AG20443 (cell line): Measurements from ENCODE around the gene ARHGAP23.

ENCODE experiments used
- DNase-seq: peaks from one replicate; pipeline ENCODE4 v3.0.0; 2012; ENCODE audit warnings: low spot score, mixed read lengths

Gene ARHGAP23

DNA sequence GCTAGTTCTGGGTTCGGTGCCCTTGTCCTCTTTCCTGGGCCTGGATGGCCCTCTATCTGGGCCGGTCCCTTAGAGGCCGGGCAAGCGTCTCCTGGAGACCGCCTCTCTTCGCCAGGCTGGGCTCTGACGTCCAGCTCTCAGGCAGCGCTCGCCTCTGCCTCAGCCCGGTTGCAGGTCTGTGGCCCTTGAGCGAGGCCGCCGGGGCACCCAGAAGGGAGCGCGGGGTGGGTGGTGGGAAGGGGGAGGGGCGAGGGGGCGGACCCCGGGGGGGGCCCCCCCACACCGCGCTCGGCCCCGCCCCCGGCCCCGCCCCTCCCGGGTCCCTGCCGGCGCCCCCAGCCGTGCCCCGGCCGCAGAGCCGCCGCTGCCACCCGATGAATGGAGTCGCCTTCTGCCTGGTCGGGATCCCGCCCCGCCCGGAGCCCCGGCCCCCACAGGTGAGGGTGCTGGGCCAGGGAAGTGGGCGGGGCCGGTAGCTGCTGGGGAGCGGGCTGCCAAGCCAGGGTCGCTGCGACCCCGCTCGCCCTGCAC lies at the start of gene ARHGAP23:
ARHGAP23 (plus strand) TSS at position 353 of the 531 bp plus-strand sequence; CDS start at position 375, 22 bp downstream.
- peak; percentile 93 for DNase-seq

- DNase-seq = no peak
Observed at GRCh38 chr17:38379448-38379847, 48.8 kb upstream of the ARHGAP23 start.

DNA sequence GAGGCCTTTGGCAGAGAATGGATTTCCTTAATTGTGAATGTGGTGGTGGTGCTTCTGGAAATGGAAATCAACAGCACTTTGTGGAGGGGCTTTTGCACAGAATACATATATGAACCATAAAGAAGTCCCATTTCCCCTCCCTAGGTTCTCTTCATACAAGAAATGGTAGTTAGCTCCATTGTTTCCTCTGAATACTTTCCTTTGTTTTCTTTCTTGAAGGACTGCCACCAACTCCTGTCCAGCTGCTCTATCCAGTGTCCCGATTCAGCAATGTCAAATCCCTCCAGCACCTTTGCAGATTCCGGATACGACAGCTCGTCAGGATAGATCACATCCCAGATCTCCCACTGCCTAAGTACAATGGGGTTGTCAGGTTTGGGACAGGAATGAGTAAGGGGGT lies 33.2 kb upstream of the ARHGAP23 start:
- no peak for DNase-seq

- DNase-seq = no peak
Observed at GRCh38 chr17:38397227-38397626, 31.0 kb upstream of the ARHGAP23 start.

GRCh38 chr17:38400286-38400685 lies 28.0 kb upstream of the ARHGAP23 start:
- DNase-seq = no peak

DNA sequence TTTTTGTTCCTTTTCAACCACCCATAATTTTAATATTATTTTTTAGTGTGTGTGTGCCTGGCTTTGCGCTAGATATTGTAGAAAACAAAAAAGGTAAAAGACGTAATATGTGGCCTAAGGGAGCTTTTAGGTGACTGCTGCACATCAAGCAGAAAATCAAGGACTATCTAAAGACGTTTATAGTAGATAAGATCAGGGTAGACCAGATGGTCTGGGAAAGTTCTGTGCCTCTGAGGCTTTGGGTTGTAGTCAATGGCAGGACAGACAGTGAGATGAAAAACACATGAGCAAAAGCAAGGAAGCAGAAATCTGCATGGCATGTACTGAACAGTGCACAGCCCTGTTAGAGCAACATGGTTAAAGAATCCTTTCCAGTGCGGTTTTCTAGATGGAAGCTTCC lies 26.8 kb upstream of the ARHGAP23 start:
- DNase-seq = no peak

DNA sequence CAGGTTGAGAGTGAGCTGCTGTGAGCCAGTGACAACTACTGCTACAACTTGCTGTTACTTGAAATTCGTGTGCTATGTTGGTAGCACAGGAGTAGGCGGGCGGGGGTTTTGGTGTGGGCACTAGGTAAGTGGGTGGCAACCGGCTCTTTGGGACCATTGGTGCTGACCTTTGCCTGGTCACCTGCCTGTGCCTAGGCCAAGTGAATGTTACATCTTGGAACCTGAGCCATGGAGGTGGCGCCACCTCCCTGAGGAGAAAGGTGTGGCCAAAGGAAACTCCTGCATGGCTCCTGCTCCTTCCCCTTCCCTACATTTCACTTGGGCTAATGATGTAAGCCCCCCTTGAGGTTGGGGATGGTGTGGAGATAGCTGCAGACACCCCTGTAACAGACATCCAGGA lies 25.4 kb upstream of the ARHGAP23 start:
- no peak for DNase-seq

- DNase-seq = peak; percentile 67
Observed at GRCh38 chr17:38403491-38403890, 24.8 kb upstream of the ARHGAP23 start.

DNA sequence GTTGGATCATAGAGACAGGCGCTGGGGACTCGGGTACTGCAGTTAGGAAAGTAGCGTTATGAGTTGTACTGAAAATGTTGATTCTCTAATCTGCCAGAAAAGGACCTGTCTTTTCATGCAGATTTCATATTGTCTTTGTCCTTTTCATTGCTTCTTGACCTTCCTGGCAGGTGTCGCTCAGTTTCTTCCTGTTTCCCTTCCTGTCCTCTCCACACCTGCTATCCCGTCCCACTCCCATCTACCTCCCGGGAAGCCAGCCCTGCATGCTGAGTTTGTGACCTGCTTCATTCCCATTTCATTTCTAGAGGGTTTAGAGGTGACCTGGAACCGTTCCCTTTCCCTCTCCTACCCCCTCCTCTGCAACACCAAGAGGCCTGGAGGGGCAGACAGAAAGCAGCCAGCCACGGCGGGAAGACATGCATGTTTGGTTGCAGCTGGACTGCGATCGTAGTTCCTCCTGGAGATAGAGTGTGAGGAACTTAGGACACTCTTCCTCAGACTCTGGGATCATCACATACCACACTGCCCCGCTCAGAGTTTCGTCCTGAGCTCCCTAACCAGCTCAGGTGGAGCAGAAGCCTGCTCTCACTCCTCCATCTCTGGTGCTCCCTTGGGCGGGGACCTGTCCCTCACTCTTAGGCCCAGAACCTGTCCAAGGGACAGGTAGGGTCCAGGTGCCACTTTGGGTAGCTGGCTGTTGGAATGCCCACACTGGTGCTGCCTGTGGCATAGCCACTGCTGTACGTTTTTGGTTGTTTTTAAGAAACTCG lies 23.9 kb upstream of the ARHGAP23 start:
- DNase-seq = no peak

DNA sequence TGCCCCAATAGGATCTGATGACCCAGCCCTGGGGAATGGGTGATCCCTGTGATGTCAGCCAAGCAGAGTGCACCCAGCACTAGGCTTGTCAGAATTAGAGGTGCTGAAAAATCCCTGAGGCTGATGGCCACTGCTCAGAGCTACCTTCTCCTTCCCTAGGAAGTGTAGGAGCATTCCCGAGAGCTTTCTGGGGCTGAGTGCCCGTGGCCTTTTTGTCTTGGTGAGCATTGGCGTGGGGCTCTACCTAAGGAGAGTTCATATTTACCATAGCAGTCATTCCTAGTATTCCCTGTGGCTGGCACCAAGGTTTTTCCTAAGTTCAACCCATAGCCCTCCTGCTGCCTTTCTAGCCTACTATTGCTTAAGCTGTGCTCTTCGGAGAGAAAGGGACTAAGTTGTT lies 22.6 kb upstream of the ARHGAP23 start:
- DNase-seq = no peak

DNA sequence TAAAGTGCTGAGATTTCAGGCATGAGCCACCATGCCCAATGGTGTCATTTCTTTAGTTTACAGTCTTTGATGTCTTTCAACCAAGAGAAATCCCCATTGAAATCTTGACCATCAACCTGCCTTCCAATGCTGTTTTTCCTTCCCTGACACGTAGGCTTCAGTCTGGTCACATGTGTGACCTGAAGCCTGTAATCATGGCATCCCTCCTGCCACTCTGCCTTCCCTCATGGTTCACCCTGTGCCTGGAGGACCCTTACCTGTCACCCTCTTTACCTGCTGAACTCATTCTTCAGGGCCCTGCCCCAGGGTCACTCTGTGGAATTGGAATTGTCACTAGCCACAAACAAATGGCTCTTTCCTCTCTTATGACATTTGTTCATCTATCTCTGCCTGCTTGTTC lies 18.1 kb upstream of the ARHGAP23 start:
- DNase-seq = no peak

- peak; percentile 73 for DNase-seq
Observed at GRCh38 chr17:38415250-38416194, 12.7 kb upstream of the ARHGAP23 start.

- DNase-seq = no peak
Observed at GRCh38 chr17:38416840-38417209, 11.4 kb upstream of the ARHGAP23 start.

DNA sequence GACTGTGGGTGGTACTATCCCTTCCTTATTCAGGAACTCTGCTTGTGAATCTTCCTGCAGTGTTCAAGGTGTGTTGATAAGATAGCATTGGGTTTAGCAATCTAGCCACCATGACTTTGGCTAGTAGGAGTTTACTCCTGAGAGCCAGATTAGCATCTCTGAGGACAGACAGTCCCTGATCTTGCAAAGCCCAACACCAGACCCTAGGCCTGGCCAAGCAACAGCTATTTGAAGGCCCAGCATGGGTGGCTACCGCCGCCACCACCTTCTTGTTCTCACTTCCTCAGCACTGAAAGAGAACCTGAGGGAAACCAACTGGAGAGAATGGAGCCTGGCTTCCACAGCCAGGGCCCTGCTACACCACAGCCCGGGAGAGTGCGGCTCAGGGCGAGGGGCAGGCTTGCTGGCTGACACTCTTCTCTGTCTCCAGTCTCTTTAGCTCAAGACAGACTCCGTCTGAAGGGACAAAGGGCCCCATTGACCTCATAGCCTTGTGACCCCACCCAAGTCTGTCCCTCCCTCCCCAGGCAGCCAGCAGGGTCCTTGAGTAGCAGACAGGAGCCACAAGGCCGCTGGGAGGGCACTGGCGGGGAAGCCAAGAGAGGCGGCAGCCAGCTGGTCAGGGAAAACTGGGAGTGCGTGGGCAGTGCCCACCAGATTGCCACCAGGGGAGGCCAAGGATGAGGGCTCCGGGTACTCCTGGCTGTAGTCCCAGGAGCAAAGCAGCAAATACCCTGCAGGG lies 10.9 kb upstream of the ARHGAP23 start:
- DNase-seq = no peak

DNA sequence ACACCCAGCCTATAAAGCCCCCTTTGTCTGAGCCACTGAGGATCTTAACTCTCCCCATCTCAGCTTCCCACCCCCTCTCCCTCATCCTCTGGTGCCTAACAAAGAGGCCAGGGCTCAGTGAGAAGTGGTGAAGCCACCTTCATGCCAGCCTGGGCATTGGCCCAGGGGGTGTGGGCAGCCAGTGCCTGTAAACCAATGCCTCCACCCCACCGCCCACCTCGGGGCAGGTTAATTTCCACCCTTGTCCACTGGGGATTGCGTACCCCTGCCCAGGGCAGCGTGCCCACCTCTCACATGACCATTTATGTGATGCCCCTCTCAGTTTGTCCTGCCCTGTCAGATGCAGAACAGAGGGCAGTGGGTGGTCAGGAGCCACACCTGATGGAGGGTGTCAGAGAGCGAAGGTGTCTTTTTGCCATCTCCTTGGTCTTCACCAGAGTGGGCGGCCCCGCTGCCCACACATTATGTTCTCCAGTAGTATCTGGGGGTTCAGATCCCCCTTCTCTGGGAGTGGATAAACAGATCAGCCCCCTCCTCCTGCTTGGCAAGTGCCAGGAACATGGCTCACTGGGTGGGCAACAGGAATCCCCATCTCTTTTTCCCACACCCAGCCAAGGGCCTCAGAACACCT lies 10.1 kb upstream of the ARHGAP23 start:
- DNase-seq = no peak

DNA sequence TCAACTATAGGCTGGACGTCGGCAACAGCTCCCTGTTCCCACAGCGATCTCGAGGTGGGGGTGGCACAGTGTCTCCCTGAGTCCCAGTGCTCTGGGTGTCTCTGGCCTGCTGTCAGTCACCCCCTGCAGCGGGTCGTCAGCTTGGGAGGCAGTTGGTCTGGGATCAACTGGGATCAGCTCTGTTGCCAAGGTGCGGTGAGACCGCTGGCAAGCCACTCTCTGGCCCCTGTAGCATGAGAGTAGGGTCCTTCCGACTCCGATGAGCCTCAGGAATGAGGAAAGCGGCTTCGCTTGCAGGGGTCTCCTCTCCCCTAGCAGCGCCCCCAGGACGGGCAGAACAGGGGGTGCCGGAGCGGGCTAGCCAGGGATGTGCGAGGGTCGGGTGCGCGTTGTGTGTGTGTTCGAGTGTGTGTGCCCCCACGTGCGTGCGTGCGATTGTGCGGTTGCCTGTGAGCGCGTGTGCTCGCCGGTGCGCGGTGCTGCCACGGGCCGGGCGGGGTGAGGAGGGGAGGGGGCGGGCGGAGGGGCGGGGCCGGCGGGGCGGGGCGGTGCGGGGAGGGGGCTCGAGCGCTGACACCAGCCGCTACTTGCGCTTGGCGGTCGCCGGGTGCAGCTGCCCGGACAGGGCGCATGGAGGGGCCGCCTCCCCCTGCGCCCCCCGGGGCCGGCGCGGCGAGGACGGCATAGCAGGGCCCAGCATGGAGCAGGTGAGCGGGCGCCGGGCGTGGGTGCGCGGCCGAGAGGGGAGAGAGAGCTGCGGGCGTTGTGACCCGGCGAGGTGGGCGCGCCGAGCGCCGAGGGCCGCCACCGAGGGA lies 9.4 kb upstream of the ARHGAP23 start:
- DNase-seq = peak; percentile 41

DNA sequence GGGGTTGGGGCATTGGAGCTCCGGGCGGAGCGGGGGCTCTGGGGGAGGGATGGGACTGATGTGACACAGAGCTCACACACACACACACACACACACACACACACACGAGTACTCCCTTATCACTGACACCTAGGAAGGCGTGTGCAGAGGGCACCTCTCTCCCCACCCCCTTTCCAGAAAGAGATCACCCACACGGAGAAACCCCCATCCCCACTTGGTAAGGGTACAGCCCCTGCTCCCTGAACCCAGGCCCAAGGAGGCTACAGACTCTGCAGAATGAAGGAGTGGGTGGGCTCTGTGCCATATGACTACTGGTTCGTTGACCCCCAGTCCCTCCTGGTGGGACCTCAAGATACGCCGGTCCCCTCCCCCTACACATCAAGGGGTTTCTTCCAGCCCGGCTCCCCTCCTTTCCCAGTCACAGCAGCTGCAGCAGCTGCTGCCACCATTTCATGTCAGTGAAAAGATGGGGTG lies 8.7 kb upstream of the ARHGAP23 start:
- DNase-seq = no peak

DNA sequence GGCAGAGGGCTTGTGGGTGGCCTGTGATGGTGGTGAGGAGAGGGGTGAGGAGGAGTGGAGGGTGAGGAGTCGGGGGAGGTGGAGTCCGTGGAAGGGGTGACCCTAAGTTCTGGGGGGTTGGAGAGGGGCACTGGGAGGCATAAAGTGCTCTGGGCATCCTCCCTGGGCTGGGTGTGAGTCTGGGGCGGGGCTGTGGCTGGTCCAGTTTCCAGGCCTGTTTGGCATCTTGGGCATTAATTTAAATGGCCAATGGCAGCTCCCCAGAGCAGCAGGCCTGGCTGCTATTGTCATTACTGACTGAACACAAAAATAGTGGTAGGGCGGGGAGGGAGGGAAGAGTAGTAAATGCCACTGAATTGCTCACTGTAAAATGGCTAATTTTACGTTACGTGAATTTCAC lies 7.7 kb upstream of the ARHGAP23 start:
- no peak for DNase-seq

DNA sequence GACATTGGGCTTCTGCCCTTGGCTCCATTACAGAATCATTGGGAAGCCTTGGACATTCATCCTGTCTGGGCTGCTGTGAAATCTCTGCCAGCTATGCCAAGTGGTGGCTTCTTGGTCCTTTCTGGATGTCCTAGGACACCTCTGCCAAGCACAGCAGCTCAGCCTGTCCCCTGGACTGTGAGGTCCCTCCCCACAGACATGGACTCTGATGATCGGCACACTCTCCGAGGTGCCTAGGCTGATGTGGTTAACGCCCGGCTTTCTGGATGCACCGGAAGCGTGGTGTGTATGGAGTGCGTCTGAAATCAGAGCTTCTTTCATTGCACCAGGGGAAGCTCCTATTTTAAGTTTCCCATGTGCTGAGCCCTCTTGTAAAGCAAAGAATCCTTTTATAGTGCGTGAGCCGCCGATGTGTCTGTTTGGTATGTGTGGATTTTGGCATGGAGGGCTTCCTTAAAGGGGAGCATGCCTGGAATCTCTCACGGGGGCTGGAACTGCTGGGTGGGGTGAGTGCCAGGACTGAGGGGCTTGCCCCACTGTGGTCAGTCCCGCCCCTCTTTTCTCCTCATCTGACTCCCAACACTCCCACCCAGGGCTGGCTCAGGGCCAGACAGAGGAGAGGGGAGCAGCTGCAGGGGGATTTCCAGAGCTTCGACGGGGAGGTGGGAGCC lies 7.0 kb upstream of the ARHGAP23 start:
- peak; percentile 75 for DNase-seq
